ENCODE results near the gene TANC1.
"Not testable (repeated sequence)": the region's sequence is repeated elsewhere in the genome, so short reads cannot be mapped to it uniquely, and the experiment has no call there.

The TANC1 gene

DNA sequence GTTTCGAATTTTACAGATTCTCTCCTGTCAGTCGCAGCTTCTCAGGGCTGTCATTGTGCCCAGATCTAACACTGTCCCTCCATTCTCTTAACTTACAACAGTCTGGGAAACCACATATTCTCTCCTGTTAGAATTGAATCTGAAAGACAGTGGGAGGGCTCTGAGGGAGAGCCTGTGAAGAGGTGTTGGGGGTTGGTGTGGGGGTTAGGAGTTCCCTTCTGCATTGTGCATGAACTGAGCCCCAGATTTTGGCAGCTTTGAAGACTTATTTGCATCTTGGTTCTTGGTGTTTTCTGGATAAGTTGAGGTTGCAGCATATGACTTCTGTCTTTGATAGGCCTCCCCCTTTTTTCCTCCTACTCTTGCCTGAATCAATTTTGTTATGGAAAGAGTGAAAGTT lies 64.1 kb downstream of the TANC1 start:
- TF ChIP-seq CTCF (conservative IDR thresholded peaks at IDR 0.05; ENCODE audit: low read depth, low read length): no peak

DNA sequence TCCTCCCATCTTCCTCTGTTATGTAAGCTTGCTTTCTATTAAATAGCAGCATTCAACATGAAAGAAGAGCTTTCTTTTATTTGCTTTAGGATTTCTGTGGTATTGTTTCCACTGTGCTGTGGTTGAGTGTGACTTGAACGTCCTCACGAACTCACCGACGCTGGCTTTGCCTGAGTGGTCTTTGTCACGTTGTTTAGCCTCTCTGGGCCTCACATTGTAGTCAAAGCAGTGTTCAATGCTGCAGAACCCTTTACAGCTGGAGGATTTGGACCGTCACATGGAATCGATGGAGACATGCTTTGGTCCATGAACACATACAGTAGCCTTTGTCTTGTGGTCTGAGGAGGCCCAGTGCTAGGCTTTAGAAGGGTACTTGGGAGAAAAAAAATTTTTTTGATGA lies 66.3 kb downstream of the TANC1 start:
- no peak overlapping the region for H3K4me3 ChIP-seq (ENCODE audit: low read length)
- DNase-seq (ENCODE audit: low read depth): no peak
- no peak for TF ChIP-seq CTCF (conservative IDR thresholded peaks at IDR 0.05; ENCODE audit: low read depth, low read length)

More for the DNA sequence above, 64.1 kb downstream of the TANC1 start:
- no peak for DNase-seq (ENCODE audit: low read depth)
- H3K4me3 ChIP-seq (ENCODE audit: low read length): no peak overlapping the region

DNA sequence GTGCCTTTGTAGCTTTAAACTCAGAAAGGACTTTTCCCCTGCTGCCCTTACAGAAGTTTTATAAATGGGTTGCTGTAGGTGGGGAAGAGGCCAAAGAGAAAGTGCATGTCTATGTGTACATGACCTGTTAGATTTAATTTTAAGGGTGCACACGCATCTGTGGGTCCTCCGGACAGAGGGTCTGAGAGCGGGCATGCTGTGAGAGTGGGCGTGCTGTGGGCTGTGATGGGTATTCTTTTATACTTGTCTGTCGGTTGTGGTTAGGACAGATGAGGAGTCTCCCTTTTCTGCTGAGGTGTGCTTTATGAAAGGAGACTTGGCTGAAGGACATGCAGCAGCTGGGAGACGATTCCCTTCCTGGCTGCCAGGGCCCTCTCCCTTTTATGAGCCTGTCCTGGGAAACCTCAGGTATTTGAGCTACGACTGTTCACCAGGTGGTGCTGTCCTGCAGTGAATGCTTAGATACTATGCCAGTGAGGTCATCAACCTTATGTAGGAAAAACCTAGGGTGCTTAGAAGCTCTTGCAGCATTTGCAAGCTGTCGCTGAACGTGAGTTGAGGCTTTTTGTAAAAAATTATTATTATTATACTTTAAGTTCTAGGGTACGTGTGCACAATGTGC lies 67.5 kb downstream of the TANC1 start:
- H3K4me3 ChIP-seq (ENCODE audit: low read length): no peak overlapping the region
- TF ChIP-seq CTCF (conservative IDR thresholded peaks at IDR 0.05; ENCODE audit: low read depth, low read length): peak; percentile 54
- no peak for DNase-seq (ENCODE audit: low read depth)

- not testable (repeated sequence) for H3K4me3 ChIP-seq (ENCODE audit: low read length); DNase-seq (ENCODE audit: low read depth)
Measured at GRCh38 chr2:159036461-159036860, 68.0 kb downstream of the TANC1 start.

DNA sequence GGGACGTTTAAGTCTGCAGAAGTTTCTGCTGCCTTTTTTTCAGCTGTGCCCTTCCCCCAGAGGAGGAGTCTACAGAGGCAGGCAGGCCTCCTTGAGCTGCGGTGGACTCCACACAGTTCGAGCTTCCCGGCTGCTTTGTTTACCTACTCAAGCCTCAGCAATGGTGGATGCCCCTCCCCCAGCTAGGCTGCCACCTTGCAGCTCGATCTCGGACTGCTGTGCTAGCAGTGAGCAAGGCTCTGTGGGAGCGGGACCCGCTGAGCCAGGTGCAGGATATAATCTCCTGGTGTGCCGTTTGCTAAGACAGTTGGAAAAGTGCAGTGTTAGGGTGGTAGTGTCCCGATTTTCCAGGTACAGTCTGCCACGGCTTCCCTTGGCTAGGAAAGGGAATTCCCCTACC lies 72.9 kb downstream of the TANC1 start:
- not testable (repeated sequence) for DNase-seq (ENCODE audit: low read depth); H3K4me3 ChIP-seq (ENCODE audit: low read length)

DNA sequence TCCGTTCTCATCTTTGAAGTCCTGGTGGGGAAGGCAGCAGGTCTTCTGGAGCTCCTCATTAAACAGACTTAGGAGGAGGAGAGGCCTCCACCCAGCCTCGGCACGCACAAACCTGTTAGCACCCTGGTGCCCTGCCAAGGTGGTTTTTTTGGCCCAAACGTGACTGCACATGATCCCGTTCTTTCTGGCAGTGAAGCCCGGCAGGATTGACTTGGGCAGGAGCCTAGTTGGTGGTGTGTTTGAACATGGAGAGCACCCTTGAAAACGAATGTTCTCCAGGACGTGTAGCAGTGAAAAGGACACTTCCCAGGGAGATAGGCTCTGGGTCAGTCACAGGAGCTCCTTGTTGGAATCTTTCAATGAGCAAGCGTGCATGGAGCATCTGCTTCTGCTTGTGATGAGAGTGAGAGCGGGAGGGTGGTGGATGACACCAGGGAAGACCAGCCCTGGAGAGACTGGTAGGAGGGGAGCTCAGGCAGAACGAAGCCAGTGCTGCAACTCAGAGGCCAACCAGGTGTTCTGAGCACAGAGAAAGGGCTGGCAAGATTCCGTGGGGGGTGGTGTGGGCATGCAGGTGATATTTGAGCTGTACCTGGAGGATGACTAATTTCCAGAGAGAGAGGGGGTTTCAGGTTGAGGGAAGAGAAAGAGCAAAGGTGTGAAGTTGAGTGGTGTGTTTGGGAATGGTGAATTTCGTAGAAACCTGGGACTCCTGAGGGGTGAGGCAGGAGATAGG lies 73.8 kb downstream of the TANC1 start:
- DNase-seq (ENCODE audit: low read depth): no peak
- no peak for TF ChIP-seq CTCF (conservative IDR thresholded peaks at IDR 0.05; ENCODE audit: low read depth, low read length)
- H3K4me3 ChIP-seq (ENCODE audit: low read length): no peak overlapping the region

- no peak overlapping the region for H3K4me3 ChIP-seq (ENCODE audit: low read length)
- no peak for DNase-seq (ENCODE audit: low read depth)
- TF ChIP-seq CTCF (conservative IDR thresholded peaks at IDR 0.05; ENCODE audit: low read depth, low read length): no peak
Measured at GRCh38 chr2:159043710-159044109, 75.3 kb downstream of the TANC1 start.

GRCh38 chr2:159044804-159045286 lies 76.4 kb downstream of the TANC1 start:
- H3K4me3 ChIP-seq (ENCODE audit: low read length): no peak overlapping the region
- no peak for DNase-seq (ENCODE audit: low read depth)

More at GRCh38 chr2:159044804-159045286, 76.4 kb downstream of the TANC1 start:
- no peak for TF ChIP-seq CTCF (conservative IDR thresholded peaks at IDR 0.05; ENCODE audit: low read depth, low read length)

Data from retinal pigment epithelial cell (primary cell).